HTR-8/SVneo (cell line): ENCODE data around the gene SPARC.
A peak's percentile ranks its signal among the peaks of the same experiment; 100 is the strongest.
"Not testable (repeated sequence)": the region's sequence is repeated elsewhere in the genome, so short reads cannot be mapped to it uniquely, and the experiment has no call there.

Source experiments
- DNase-seq: peaks from one replicate; pipeline ENCODE4 v3.0.0; 2011; ENCODE audit warnings: low spot score, mixed read lengths; ENCODE audit not compliant: insufficient read length
- FAIRE-seq: peaks from 2 replicates; lab custom pipeline; 2011; peaks lifted over from hg19 to GRCh38; lab: Jason Lieb, UNC

SPARC gene

GRCh38 chr5:151703227-151703626 lies 16.5 kb upstream of the SPARC start:
- FAIRE-seq (no peak), DNase-seq (no peak)

GRCh38 chr5:151700820-151701219 lies 14.1 kb upstream of the SPARC start:
- no peak for DNase-seq
- no peak for FAIRE-seq

GRCh38 chr5:151700296-151700695 lies 13.6 kb upstream of the SPARC start:
- no peak for FAIRE-seq

GRCh38 chr5:151699071-151699901 lies 12.6 kb upstream of the SPARC start:
- FAIRE-seq = peak; percentile 91

More at GRCh38 chr5:151700296-151700695, 13.6 kb upstream of the SPARC start:
- no peak for DNase-seq

GRCh38 chr5:151698081-151698480 lies 11.4 kb upstream of the SPARC start:
- not testable (repeated sequence) for DNase-seq, FAIRE-seq

More at GRCh38 chr5:151699071-151699901, 12.6 kb upstream of the SPARC start:
- DNase-seq = peak; percentile 85

- DNase-seq (no peak), FAIRE-seq (no peak)
Observed at GRCh38 chr5:151697452-151697851, 10.7 kb upstream of the SPARC start.

GRCh38 chr5:151696470-151697061 lies 9.9 kb upstream of the SPARC start:
- peak; percentile 90 for FAIRE-seq
- DNase-seq = peak; percentile 82

GRCh38 chr5:151695464-151695863 lies 8.7 kb upstream of the SPARC start:
- no peak for DNase-seq
- FAIRE-seq = no peak

- DNase-seq (no peak), FAIRE-seq (no peak)
Observed at GRCh38 chr5:151694035-151694485, 7.3 kb upstream of the SPARC start.

- FAIRE-seq (no peak), DNase-seq (no peak)
Observed at GRCh38 chr5:151692312-151692711, 5.6 kb upstream of the SPARC start.

GRCh38 chr5:151691706-151692105 lies 5.0 kb upstream of the SPARC start:
- no peak for FAIRE-seq
- no peak for DNase-seq

- not testable (repeated sequence) for FAIRE-seq, DNase-seq
Observed at GRCh38 chr5:151689591-151689990, 2.9 kb upstream of the SPARC start.

GRCh38 chr5:151688436-151688835 lies 1.7 kb upstream of the SPARC start:
- DNase-seq (no peak), FAIRE-seq (no peak)

- FAIRE-seq = no peak
Observed at GRCh38 chr5:151685749-151686673, 704 bp downstream of the SPARC start.

GRCh38 chr5:151684690-151685361 lies 1.9 kb downstream of the SPARC start:
- FAIRE-seq (peak; percentile 89), DNase-seq (peak; percentile 73)

More at GRCh38 chr5:151685749-151686673, 704 bp downstream of the SPARC start:
- no peak for DNase-seq

GRCh38 chr5:151683986-151684588 lies 2.6 kb downstream of the SPARC start:
- no peak for FAIRE-seq
- DNase-seq = no peak

- FAIRE-seq (peak; percentile 66), DNase-seq (no peak)
Observed at GRCh38 chr5:151683444-151683843, 3.3 kb downstream of the SPARC start.

- DNase-seq (no peak), FAIRE-seq (no peak)
Observed at GRCh38 chr5:151682751-151683331, 3.9 kb downstream of the SPARC start.

- FAIRE-seq = no peak
- no peak for DNase-seq
Observed at GRCh38 chr5:151682240-151682639, 4.5 kb downstream of the SPARC start.
